ENCODE data around the gene SFT2D2. TPM values are rescaled to one million over a fixed set of nuclear protein-coding genes. Genes with fewer than 3 reads are reported as not detected.

SFT2D2 gene
- 29.0 and 29.5 TPM in 2 replicates for total RNA-seq (2021; fragmentation: NEBNext Ultra II Directional; extraction: Animal tissue kit (Norgen Biotek cat#: 25700))
- polyA plus RNA-seq (2011; rRNA removed), result 5.4 and 9.0 TPM in 2 replicates
- polyA plus RNA-seq (2011; cell fraction: cytosol; rRNA removed), result 8.6 TPM
- 6.0 TPM for polyA plus RNA-seq (2011; cell fraction: nucleus; rRNA removed)
- 4.9 to 8.5 TPM (median 6.0 TPM) in 4 replicates for polyA plus RNA-seq (2012, experiment 1 of 2)
- polyA plus RNA-seq (2012, experiment 2 of 2), result 1.3 TPM
- polyA plus RNA-seq (2013, experiment 1 of 2), result 8.6 TPM
- 9.3 TPM for polyA plus RNA-seq (2013, experiment 2 of 2)
- polyA minus RNA-seq (2011; rRNA and poly(A)+ RNA removed), result 58.2 and 79.7 TPM in 2 replicates
- polyA minus RNA-seq (2011; cell fraction: cytosol; rRNA and poly(A)+ RNA removed), result 34.0 TPM
- 20.4 TPM for polyA minus RNA-seq (2011; cell fraction: nucleus; rRNA and poly(A)+ RNA removed)
- long read RNA-seq, experiment 1, partial matches to known transcripts, result 0 of 5 reads
- long read RNA-seq, experiment 1, other reads (novel, unspliced or antisense), result 5 of 5 reads
- long read RNA-seq, experiment 2, result 0 reads

DNA sequence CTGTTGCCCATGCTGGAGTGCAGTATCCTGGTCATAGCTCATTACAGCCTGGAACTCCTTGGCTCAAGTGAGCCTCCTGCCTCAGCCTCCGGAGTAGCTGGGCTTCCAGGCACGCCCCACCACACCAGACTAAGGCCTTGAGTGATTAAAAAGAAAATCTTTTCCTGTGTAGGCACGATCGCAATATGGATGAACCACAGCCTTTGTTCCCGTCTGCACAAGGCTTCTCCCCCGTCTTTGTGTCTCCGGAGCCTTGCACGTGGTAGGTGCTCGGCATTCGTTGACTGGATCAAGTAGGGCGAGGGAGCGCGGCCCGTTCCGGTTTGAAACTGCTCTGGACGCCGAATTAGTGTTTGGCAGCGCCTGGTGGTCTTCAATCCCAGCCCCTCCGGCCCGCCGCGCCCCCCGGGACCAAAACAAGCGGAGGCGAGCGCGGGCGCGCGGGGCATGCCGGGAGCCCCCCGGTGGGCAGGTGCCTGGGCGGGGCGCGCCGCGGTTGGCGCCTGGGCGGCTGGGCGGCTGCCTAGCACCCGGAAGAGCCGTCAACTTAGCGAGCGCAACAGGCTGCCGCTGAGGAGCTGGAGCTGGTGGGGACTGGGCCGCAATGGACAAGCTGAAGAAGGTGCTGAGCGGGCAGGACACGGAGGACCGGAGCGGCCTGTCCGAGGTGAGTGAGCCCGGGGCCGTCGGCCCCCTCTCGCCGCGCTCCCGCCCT, at the start of gene SFT2D2:
SFT2D2 (plus strand) TSS at position 529 of the 715 bp plus-strand sequence; CDS start at position 605, 76 bp downstream.
- FAIRE-seq, result no peak
- POLR2A ChIA-PET (ENCODE audit: partially characterized antibody), result interaction anchor here (0.7 to 2.6 kb wide), 4 partner anchors 8 to 101 kb away, joined by 3 to 9 read pairs (median 7); partner anchors contain the start of gene TIPRL
- peak within 1 kb of the TSS; percentile 94 for H3K27ac ChIP-seq (ENCODE audit: low read depth, low read length)
- TF ChIP-seq SP4 (IDR thresholded peaks at IDR 0.05; ENCODE audit: low read length) (0 out of 2 replicates have a peak, but pooled peaks have one; percentile 40), ZNF274 (IDR thresholded peaks at IDR 0.05; ENCODE audit: borderline replicate concordance, extremely low read depth, low read length) (no peak), CTBP2 (IDR thresholded peaks at IDR 0.05; ENCODE audit: borderline replicate concordance, insufficient read depth, insufficient read length, low read length) (no peak), POLR2AphosphoS5 (IDR thresholded peaks at IDR 0.05; ENCODE audit: low read depth, low read length) (peak; percentile 72), GTF2F1 (IDR thresholded peaks at IDR 0.05; ENCODE audit: borderline replicate concordance, low read depth, low read length) (no peak), SP2 (IDR thresholded peaks at IDR 0.05; ENCODE audit: low read length) (no peak)

More for the DNA sequence above, at the start of gene SFT2D2:
- 0 out of 2 replicates have a peak within 1 kb of the TSS, but pooled peaks have one; percentile 60 for H2AK5ac ChIP-seq (ENCODE audit: low read depth, low read length)
- peaks cover 0 to 6% (median 3%) of the 10 kb centered on the region in 4 experiments; a peak in 2 of 7 replicates for H3K4me1 ChIP-seq (replicated peaks in 1 of 4; ENCODE audit: control insufficient read depth in 3 of 4, insufficient read depth in 4 of 4, low read length in 3 of 4)
- H3K14ac ChIP-seq (ENCODE audit: insufficient read length), result no peak within 1 kb of the TSS
- H3K79me2 ChIP-seq (ENCODE audit: control insufficient read depth in 1 of 2, insufficient read depth in 2 of 2, low read length in 2 of 2), result peaks cover 3 to 33% of the 10 kb centered on the region in 2 experiments; a peak in 3 of 4 replicates
- no peaks in the 10 kb centered on the region for H3K79me1 ChIP-seq (ENCODE audit: low read depth, low read length)
- peak within 1 kb of the TSS; percentile 74 to 91 (median 84) for H3K9ac ChIP-seq (replicated peaks in 1 of 4; ENCODE audit: extremely low read depth in 1 of 4, low read depth in 3 of 4, low read length in 3 of 4)
- peak in 1 of 2 experiments; percentile 87 for DNase-seq (ENCODE audit: low read depth in 1 of 2, low spot score in 2 of 2)
- H2BK5ac ChIP-seq (ENCODE audit: low read depth, low read length), result peak within 1 kb of the TSS; percentile 89
- H3K36me3 ChIP-seq (ENCODE audit: control insufficient read depth in 2 of 4, insufficient read depth in 4 of 4, low read length in 3 of 4), result 0 out of 8 replicates have a peak, but pooled peaks cover 0 to 3% (median 0%) of the 10 kb centered on the region in 4 experiments
- H4K5ac ChIP-seq (ENCODE audit: insufficient read length, low read depth, low read length), result peak within 1 kb of the TSS; percentile 96
- no peak within 1 kb of the TSS for H2BK120ac ChIP-seq (replicated peaks; ENCODE audit: low read depth, low read length)
- H3K9me3 ChIP-seq (ENCODE audit: insufficient read depth in 2 of 2, low read depth in 1 of 2, low read length in 1 of 2), result 0 out of 4 replicates have a peak, but pooled peaks cover 3 to 5% of the 10 kb centered on the region in 2 experiments
- peak within 1 kb of the TSS; percentile 97 for H3K18ac ChIP-seq (ENCODE audit: extremely low read depth, low read length)
- H3K23me2 ChIP-seq (ENCODE audit: low read depth, low read length), result peaks cover 6% of the 10 kb centered on the region; the same call in 1 of the 2 replicates
- H3K56ac ChIP-seq (replicated peaks; ENCODE audit: insufficient read length, low read depth, low read length), result peak within 1 kb of the TSS; percentile 82
- H2BK20ac ChIP-seq (ENCODE audit: low read length), result no peak within 1 kb of the TSS
- peak within 1 kb of the TSS; percentile 81; the same call in 1 of the 2 replicates for H2AFZ ChIP-seq (ENCODE audit: low read length)
- WGBS, 2 experiments (ENCODE audit: extremely low coverage in 1 of 2, insufficient coverage in 1 of 2, insufficient read length in 1 of 2, insufficient replicate concordance in 2 of 2, low coverage in 1 of 2, low lambda C conversion rate in 2 of 2, missing lambda C conversion rate in 1 of 2), result 4% methylated on average over 58 of the region's 58 CpGs; no CpG with 5 or more reads in 1 of the 2 experiments
- peaks cover 0 to 2% of the 10 kb centered on the region in 2 experiments for H4K20me1 ChIP-seq (replicated peaks in 1 of 2; ENCODE audit: control insufficient read depth in 1 of 2, insufficient read depth in 2 of 2, low read length in 2 of 2)
- H3K4ac ChIP-seq (replicated peaks; ENCODE audit: insufficient read length, low read depth, low read length), result peak within 1 kb of the TSS; percentile 98
- no peak within 1 kb of the TSS for H3K23ac ChIP-seq (ENCODE audit: insufficient read length)
- peak within 1 kb of the TSS; percentile 45 to 95 (median 71) for H3K4me3 ChIP-seq (ENCODE audit: extremely low read depth in 1 of 4, insufficient read depth in 2 of 4, low read depth in 3 of 4, low read length in 4 of 4)
- H3K4me2 ChIP-seq (ENCODE audit: insufficient read depth in 1 of 2, low read depth in 2 of 2, low read length in 2 of 2), result peak within 1 kb of the TSS; percentile 76 to 83
- CTCF ChIA-PET (ENCODE audit: partially characterized antibody), result interaction anchor here (1.1 to 4.4 kb wide), 4 partner anchors 10 to 143 kb away, joined by 3 to 29 read pairs (median 7); no protein-coding TSS in a partner anchor
- H3K27me3 ChIP-seq (replicated peaks in 1 of 4; ENCODE audit: control insufficient read depth in 3 of 4, extremely low read depth in 1 of 4, insufficient read depth in 3 of 4, low read length in 3 of 4), result no peaks in the 10 kb centered on the region
- H4K91ac ChIP-seq (replicated peaks; ENCODE audit: insufficient read length, low read length), result peak within 1 kb of the TSS; percentile 98
- peak within 1 kb of the TSS; percentile 93; the same call in 1 of the 2 replicates for H2BK15ac ChIP-seq (ENCODE audit: low read length)
- H2BK12ac ChIP-seq (ENCODE audit: low read depth, low read length), result peak within 1 kb of the TSS; percentile 69; the same call in 1 of the 2 replicates
- H4K8ac ChIP-seq (ENCODE audit: extremely low read depth, insufficient read depth, low read length), result peak within 1 kb of the TSS; percentile 97

Data from H1 (cell line).